Peyer's patch (tissue), 4 donors: Measurements from ENCODE around the gene HMCES.

Experiments used
- CTCF ChIP-seq, 6 experiments: fragments of 450-650 bp in 4 of 6; fragments of 200-600 bp in 2 of 6; sonication (generic) in 1 of 6; IDR thresholded peaks; one replicate each; pipeline ENCODE4 v1.5.1; 2017 to 2019; ENCODE audit warnings: antibody characterized with exemption in 6 of 6, mild to moderate bottlenecking in 3 of 6, moderate library complexity in 1 of 6
- POLR2A ChIP-seq, 2 donors: fragments of 450-650 bp; IDR thresholded peaks; one replicate each; pipeline ENCODE4 v1.5.1; 2017; ENCODE audit warnings: antibody characterized with exemption in 2 of 2, mild to moderate bottlenecking in 2 of 2, moderate library complexity in 2 of 2

- TF ChIP-seq CTCF (IDR thresholded peaks at IDR 0.05): no peak
- TF ChIP-seq POLR2A (IDR thresholded peaks at IDR 0.05): no peak
These were observed 74.9 kb downstream of the HMCES start for GRCh38 chr3:129353589-129353941.
